ENCODE data around the gene ATP5ME. TPM values are rescaled to one million over a fixed set of nuclear protein-coding genes. Genes with fewer than 3 reads are reported as not detected.

ATP5ME gene
- total RNA-seq, 1 donor from 2014 or later, result 278 TPM

- DNase-seq (ENCODE audit: low read depth, low spot score), result no peak
- TF ChIP-seq, protein P1, sequence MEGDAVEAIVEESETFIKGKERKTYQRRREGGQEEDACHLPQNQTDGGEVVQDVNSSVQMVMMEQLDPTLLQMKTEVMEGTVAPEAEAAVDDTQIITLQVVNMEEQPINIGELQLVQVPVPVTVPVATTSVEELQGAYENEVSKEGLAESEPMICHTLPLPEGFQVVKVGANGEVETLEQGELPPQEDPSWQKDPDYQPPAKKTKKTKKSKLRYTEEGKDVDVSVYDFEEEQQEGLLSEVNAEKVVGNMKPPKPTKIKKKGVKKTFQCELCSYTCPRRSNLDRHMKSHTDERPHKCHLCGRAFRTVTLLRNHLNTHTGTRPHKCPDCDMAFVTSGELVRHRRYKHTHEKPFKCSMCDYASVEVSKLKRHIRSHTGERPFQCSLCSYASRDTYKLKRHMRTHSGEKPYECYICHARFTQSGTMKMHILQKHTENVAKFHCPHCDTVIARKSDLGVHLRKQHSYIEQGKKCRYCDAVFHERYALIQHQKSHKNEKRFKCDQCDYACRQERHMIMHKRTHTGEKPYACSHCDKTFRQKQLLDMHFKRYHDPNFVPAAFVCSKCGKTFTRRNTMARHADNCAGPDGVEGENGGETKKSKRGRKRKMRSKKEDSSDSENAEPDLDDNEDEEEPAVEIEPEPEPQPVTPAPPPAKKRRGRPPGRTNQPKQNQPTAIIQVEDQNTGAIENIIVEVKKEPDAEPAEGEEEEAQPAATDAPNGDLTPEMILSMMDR (conservative IDR thresholded peaks at IDR 0.05), result no peak
- Mint-ChIP-seq H3K27me3 (ENCODE audit: low read depth) (peaks cover 4% of the 10 kb centered on the region), H3K27ac (ENCODE audit: unreplicated experiment) (no peak overlapping the region), H3K9me3 (no peaks in the 10 kb centered on the region), H3K4me3 (no peak overlapping the region), H3K4me1 (peaks cover 3% of the 10 kb centered on the region), H3K36me3 (ENCODE audit: low read depth) (no peaks in the 10 kb centered on the region)
Measured at GRCh38 chr4:687048-687970, 13.2 kb upstream of the ATP5ME start.

DNA sequence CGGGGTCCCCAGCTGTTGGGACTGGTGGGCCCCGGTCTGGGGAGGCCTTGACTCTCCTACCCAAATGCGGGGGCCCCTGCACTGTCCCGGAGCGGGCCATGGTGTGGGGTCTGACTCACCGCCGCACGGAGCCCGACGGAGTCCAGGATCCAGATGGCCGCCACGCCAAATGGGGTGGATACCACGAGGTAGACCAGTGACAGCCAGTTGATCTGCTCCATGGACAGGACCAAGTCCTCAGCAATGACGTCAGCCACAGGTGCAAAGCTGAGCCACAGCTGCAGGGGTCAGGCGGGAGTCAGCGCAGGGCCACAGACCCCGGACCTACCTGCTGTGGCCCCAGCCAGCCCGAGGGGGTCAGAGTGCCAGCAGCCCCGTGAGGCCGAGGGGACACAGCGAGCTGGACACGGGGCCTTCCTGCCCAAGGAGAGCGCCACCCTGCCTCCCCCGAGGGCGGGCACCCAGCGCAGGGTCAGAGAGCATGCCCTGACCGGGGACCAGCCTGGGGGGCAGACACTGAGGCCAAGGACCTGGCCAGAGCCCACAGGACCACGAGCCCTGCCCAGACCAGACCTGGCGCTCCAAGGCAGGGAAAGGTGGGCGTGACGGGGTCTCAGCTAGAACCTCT, 12.5 kb upstream of the ATP5ME start:
- TF ChIP-seq, protein P1 (conservative IDR thresholded peaks at IDR 0.05), result no peak
- Mint-ChIP-seq H3K9me3 (no peaks in the 10 kb centered on the region), H3K4me1 (peaks cover 3% of the 10 kb centered on the region), H3K27me3 (ENCODE audit: low read depth) (peaks cover 4% of the 10 kb centered on the region), H3K27ac (ENCODE audit: unreplicated experiment) (no peak overlapping the region), H3K4me3 (no peak overlapping the region), H3K36me3 (ENCODE audit: low read depth) (no peaks in the 10 kb centered on the region)
- no peak for DNase-seq (ENCODE audit: low read depth, low spot score)

DNA sequence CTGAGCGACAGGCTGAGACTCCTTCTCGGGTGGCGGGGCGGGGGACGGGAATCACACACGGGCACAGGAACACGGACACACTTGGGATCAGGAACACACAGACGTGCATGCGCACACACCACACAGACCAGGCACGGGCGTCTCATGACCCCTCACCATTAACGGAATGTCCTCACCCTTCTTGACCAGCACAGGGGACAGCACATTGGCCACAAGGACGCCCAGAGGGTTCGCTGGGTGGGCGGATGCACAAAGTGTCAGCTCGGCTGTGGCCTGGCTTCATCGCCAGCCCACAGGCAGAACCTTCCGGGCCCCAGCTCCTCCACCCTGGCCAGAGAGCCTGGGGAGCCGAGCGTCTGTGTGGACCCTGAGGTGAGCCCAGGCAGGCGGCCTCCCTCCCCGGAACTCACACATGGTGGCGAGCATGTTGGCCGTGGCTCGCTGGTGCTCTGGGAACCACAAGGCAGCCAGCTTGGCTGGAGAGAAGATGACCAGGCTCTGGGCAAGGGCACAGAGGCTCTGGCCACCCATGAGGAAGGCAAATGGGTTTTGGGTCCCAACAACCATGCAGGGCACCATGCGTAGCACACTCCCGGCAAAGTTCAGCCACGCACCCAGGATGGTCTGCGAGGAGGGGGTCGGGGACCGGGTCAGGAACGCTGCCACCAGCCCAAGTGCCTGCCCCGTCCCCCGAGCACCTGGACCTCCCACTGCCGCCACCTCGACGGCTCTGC, 11.8 kb upstream of the ATP5ME start:
- H3K27ac Mint-ChIP-seq (ENCODE audit: unreplicated experiment), result no peak overlapping the region
- H3K27me3 Mint-ChIP-seq (ENCODE audit: low read depth), result peaks cover 4% of the 10 kb centered on the region
- no peak for DNase-seq (ENCODE audit: low read depth, low spot score)
- no peak overlapping the region for H3K4me3 Mint-ChIP-seq
- no peaks in the 10 kb centered on the region for H3K9me3 Mint-ChIP-seq
- H3K36me3 Mint-ChIP-seq (ENCODE audit: low read depth), result no peaks in the 10 kb centered on the region
- TF ChIP-seq, protein P1 (conservative IDR thresholded peaks at IDR 0.05), result no peak
- peaks cover 3% of the 10 kb centered on the region for H3K4me1 Mint-ChIP-seq

DNA sequence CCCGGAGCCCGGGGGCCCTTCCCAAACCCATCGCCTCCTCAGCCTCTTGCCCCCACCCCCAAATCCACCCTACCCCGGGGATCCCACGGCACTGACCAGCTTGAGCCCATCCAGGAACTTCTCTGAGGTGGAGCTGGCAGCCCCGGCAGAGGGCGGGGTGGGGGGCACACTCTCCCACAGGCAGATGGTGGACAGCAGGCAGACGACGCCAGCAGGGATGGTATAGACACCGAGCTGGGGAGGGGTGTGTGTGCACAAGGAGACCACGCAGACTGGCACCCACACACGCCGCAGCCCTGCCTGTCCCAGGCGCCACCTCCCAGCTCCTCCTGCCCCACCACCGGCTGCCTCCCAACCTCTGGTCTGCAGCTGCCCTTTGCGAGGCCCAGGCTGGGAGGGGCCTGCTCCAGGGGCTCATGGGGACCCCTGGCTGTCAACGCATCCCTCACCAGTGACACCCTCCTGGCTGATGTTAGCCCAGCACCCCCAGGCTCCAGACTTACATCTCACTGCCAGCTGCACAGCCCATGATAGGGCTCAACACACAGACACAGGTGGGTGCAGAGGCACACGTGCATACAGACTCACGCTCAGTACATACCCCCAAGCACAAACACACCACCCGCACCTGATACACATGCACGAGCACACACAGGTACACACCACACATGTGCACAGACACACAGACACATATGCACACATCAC, 10.7 kb upstream of the ATP5ME start:
- TF ChIP-seq, protein P1 (conservative IDR thresholded peaks at IDR 0.05), result no peak
- Mint-ChIP-seq H3K27me3 (ENCODE audit: low read depth) (peaks cover 4% of the 10 kb centered on the region), H3K4me3 (no peak overlapping the region), H3K9me3 (no peaks in the 10 kb centered on the region), H3K27ac (ENCODE audit: unreplicated experiment) (no peak overlapping the region), H3K4me1 (peaks cover 3% of the 10 kb centered on the region), H3K36me3 (ENCODE audit: low read depth) (no peaks in the 10 kb centered on the region)
- no peak for DNase-seq (ENCODE audit: low read depth, low spot score)
